ENCODE measurements around the gene BMPR2. TPM values are rescaled to one million over a fixed set of nuclear protein-coding genes. Genes with fewer than 3 reads are reported as not detected.

BMPR2 gene
- total RNA-seq, 1 experiment from 2014 or later, result 27.4 TPM

GRCh38 chr2:202400941-202401340, 24.8 kb downstream of the BMPR2 start:
- ChIA-PET CTCF (interaction anchor here (0.7 to 0.9 kb wide), 3 partner anchors 11 to 75 kb away, joined by 3 read pairs; no protein-coding TSS in a partner anchor), POLR2A (interaction anchor here (0.6 to 1.2 kb wide), 4 partner anchors 18 to 225 kb away, joined by 3 to 6 read pairs (median 4); no protein-coding TSS in a partner anchor)
- Mint-ChIP-seq H3K9me3 (ENCODE audit: unreplicated experiment) (no peaks in the 10 kb centered on the region), H3K4me1 (ENCODE audit: insufficient read depth, unreplicated experiment) (peaks cover 1% of the 10 kb centered on the region), H3K36me3 (ENCODE audit: insufficient read depth, unreplicated experiment) (no peaks in the 10 kb centered on the region), H3K4me3 (ENCODE audit: unreplicated experiment) (no peak overlapping the region), H3K27ac (ENCODE audit: low read depth, unreplicated experiment) (no peak overlapping the region), H3K27me3 (ENCODE audit: insufficient read depth, unreplicated experiment) (no peaks in the 10 kb centered on the region)
- intact Hi-C loops (cut with micrococcal nuclease), result no loop called here
- no TSS peak for BruUV-seq (replicated peaks)
- TF ChIP-seq CTCF (IDR thresholded peaks at IDR 0.05; ENCODE audit: unreplicated experiment), result no peak
- DNase-seq (ENCODE audit: unreplicated experiment), result no peak

GRCh38 chr2:202405798-202406197, 29.7 kb downstream of the BMPR2 start:
- intact Hi-C loops (cut with micrococcal nuclease), result no loop called here
- Mint-ChIP-seq H3K36me3 (ENCODE audit: insufficient read depth, unreplicated experiment) (no peaks in the 10 kb centered on the region), H3K27ac (ENCODE audit: low read depth, unreplicated experiment) (no peak overlapping the region), H3K27me3 (ENCODE audit: insufficient read depth, unreplicated experiment) (no peaks in the 10 kb centered on the region), H3K9me3 (ENCODE audit: unreplicated experiment) (no peaks in the 10 kb centered on the region), H3K4me1 (ENCODE audit: insufficient read depth, unreplicated experiment) (peaks cover 14% of the 10 kb centered on the region), H3K4me3 (ENCODE audit: unreplicated experiment) (no peak overlapping the region)
- POLR2A ChIA-PET, result no interaction called here
- CTCF ChIA-PET, result no interaction called here
- no peak for DNase-seq (ENCODE audit: unreplicated experiment)
- no peak for TF ChIP-seq CTCF (IDR thresholded peaks at IDR 0.05; ENCODE audit: unreplicated experiment)
- BruUV-seq (replicated peaks), result no TSS peak

- no peaks in the 10 kb centered on the region for H3K9me3 Mint-ChIP-seq (ENCODE audit: unreplicated experiment)
- H3K36me3 Mint-ChIP-seq (ENCODE audit: insufficient read depth, unreplicated experiment), result no peaks in the 10 kb centered on the region
- H3K4me1 Mint-ChIP-seq (ENCODE audit: insufficient read depth, unreplicated experiment), result peaks cover 14% of the 10 kb centered on the region
- no peak overlapping the region for H3K27ac Mint-ChIP-seq (ENCODE audit: low read depth, unreplicated experiment)
- no peaks in the 10 kb centered on the region for H3K27me3 Mint-ChIP-seq (ENCODE audit: insufficient read depth, unreplicated experiment)
- no peak for TF ChIP-seq CTCF (IDR thresholded peaks at IDR 0.05; ENCODE audit: unreplicated experiment)
- POLR2A ChIA-PET, result interaction anchor here (0.5 kb wide), 1 partner anchor 1417 kb away, joined by 3 read pairs; no protein-coding TSS in a partner anchor
- H3K4me3 Mint-ChIP-seq (ENCODE audit: unreplicated experiment), result no peak overlapping the region
- CTCF ChIA-PET, result interaction anchor here (0.8 to 1.4 kb wide), 2 partner anchors 26 to 27 kb away, joined by 3 read pairs; no protein-coding TSS in a partner anchor
- intact Hi-C loops (cut with micrococcal nuclease), result no loop called here
- DNase-seq (ENCODE audit: unreplicated experiment), result peak; percentile 2
- no TSS peak for BruUV-seq (replicated peaks)
Measured at GRCh38 chr2:202406445-202406978, 30.4 kb downstream of the BMPR2 start.

- intact Hi-C loops (cut with micrococcal nuclease), result no loop called here
Measured at GRCh38 chr2:202408546-202409140, 32.5 kb downstream of the BMPR2 start.

More at GRCh38 chr2:202408546-202409140, 32.5 kb downstream of the BMPR2 start:
- no TSS peak for BruUV-seq (replicated peaks)
- TF ChIP-seq CTCF (IDR thresholded peaks at IDR 0.05; ENCODE audit: unreplicated experiment), result no peak
- DNase-seq (ENCODE audit: unreplicated experiment), result no peak
- no peaks in the 10 kb centered on the region for H3K36me3 Mint-ChIP-seq (ENCODE audit: insufficient read depth, unreplicated experiment)
- peaks cover 14% of the 10 kb centered on the region for H3K4me1 Mint-ChIP-seq (ENCODE audit: insufficient read depth, unreplicated experiment)
- no peaks in the 10 kb centered on the region for H3K27me3 Mint-ChIP-seq (ENCODE audit: insufficient read depth, unreplicated experiment)
- peak overlapping the region; percentile 79 for H3K27ac Mint-ChIP-seq (ENCODE audit: low read depth, unreplicated experiment)
- no peaks in the 10 kb centered on the region for H3K9me3 Mint-ChIP-seq (ENCODE audit: unreplicated experiment)
- ChIA-PET POLR2A (interaction anchor here (0.8 to 1.0 kb wide), 2 partner anchors 29 to 32 kb away, joined by 4 to 7 read pairs; partner anchors contain the start of gene BMPR2), CTCF (no interaction called here)
- no peak overlapping the region for H3K4me3 Mint-ChIP-seq (ENCODE audit: unreplicated experiment)
